OCI-LY3 (cell line): Measurements from ENCODE around the gene SCARB1.

Experiments
- CTCF ChIP-seq: fragments of 200-600, 300-600 bp; sonication (generic); IDR thresholded peaks from 2 replicates; pipeline ENCODE4 v1.5.1; 2014; ENCODE audit warnings: antibody characterized with exemption, low read length, low read depth
- EZH2phosphoT487 ChIP-seq: fragments of 200-600 bp; shearing (Covaris generic); IDR thresholded peaks from 2 replicates; pipeline ENCODE4 v1.6.1; 2018; ENCODE audit warnings: antibody characterized with exemption, mixed run types, low read depth

DNA sequence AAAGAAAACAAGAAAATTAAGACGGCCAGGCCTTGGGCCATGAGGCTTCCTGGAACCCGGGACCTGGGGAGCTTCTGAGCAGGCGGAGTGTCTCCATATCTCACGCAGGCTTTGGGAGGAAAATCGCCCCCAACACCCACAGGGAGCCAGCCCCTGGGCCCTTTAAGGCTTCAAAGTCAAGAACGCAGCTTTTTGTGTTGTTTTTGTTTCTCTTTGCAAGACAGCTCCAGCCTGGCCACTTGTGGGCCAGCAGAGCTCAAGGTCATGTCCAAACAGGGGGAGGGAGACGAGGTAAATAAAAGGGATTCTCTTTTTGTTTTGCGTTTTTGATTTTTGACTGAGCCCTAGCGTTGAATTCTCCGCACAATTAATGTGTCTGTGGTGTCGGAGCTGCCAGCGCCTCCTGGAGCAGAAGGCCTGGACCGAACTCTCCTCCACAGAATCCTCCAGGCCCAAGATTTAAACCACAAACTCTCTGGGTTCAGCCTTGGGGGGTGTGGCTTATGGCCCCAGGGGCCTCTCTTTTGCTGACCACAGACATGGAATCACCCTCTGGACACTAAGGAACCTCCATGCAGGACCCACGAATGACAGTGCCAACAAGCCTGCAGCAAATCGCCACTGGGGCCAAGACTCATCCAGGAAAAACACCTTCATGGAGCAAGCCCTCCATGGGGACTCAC is 8.2 kb downstream of the SCARB1 start:
- no peak for TF ChIP-seq CTCF
- no peak for TF ChIP-seq EZH2phosphoT487
